OCI-LY7 (cell line): ENCODE data around the gene NISCH.

Source experiments
- EZH2phosphoT487 ChIP-seq: fragments of 200-600 bp; sonication (generic); IDR thresholded peaks from 2 replicates; pipeline ENCODE4 v1.6.1; 2018; ENCODE audit warnings: low read depth, borderline replicate concordance, mild to moderate bottlenecking, mixed run types, antibody characterized with exemption, low read length, moderate library complexity, mixed read lengths
- TF ChIP-seq, protein P1 (sequence below): fragments of 200-600 bp; sonication (generic); conservative IDR thresholded peaks from 2 replicates; pipeline ENCODE4 v1.5.1; 2014; ENCODE audit warnings: mild to moderate bottlenecking, antibody characterized with exemption, low read length, moderate library complexity, mixed read lengths

DNA sequence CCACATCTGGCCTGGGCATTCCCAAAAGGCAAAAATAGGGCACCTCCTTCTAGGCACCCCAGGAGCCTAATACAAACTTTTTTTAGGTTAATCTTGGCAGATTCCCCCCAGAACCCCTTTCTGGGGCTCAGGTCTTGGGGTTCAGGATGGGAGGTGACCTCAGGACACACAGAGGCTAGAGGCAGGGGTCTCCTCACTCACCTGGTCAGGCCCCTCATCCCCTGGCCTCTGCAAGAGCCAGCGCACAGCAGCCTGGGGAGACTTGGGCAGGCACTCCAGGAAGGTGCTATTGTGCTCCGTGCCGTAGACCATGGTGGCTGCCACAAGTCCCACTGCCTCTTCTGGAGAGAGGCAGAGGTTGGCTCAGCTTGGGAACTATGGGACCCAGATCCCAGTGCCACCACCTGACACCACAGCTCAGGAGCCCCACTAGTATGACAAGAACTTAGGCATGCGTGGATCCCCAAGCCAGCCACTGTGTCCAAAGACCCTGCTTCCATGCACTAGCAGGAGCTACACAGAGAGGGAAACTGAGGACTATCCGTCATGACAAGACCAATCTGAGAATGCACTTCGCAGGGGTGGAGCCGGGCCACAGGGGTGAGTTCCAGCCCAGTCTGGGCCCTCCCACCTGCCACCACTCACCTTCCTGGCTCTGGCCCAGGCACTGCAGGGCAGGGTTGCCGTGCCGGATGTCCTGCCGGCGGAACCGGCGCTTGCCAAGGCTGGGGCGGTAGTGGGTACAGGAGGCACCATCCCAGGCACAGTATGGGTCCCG, 17.9 kb upstream of the NISCH start:
- TF ChIP-seq, protein P1, sequence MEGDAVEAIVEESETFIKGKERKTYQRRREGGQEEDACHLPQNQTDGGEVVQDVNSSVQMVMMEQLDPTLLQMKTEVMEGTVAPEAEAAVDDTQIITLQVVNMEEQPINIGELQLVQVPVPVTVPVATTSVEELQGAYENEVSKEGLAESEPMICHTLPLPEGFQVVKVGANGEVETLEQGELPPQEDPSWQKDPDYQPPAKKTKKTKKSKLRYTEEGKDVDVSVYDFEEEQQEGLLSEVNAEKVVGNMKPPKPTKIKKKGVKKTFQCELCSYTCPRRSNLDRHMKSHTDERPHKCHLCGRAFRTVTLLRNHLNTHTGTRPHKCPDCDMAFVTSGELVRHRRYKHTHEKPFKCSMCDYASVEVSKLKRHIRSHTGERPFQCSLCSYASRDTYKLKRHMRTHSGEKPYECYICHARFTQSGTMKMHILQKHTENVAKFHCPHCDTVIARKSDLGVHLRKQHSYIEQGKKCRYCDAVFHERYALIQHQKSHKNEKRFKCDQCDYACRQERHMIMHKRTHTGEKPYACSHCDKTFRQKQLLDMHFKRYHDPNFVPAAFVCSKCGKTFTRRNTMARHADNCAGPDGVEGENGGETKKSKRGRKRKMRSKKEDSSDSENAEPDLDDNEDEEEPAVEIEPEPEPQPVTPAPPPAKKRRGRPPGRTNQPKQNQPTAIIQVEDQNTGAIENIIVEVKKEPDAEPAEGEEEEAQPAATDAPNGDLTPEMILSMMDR: no peak
- no peak for TF ChIP-seq EZH2phosphoT487
